Subcutaneous adipose tissue (tissue), 4 donors: ENCODE results near the gene OCSTAMP. TPM values are rescaled to one million over a fixed set of nuclear protein-coding genes. Genes with fewer than 3 reads are reported as not detected.

Experiments used
- CTCF ChIP-seq: fragments of 450-650 bp; IDR thresholded peaks from one replicate; pipeline ENCODE4 v1.5.1; 2016; ENCODE audit warnings: low read depth, mild to moderate bottlenecking, control low read depth, antibody characterized with exemption, moderate library complexity
- total RNA-seq, 4 donors: library from RNA; depleted of rRNA; stranded (reverse); fragments of >200 nt; gene quantifications; one replicate each; pipeline ENCODE4 v1.1.0, GENCODE V29; 2016

OCSTAMP gene
- total RNA-seq, 4 donors from 2014 or later: not detected

- no peak for TF ChIP-seq CTCF
Observed at GRCh38 chr20:46564241-46564957, 13.9 kb upstream of the OCSTAMP start.

GRCh38 chr20:46563860-46564221 is 13.4 kb upstream of the OCSTAMP start:
- no peak for TF ChIP-seq CTCF

GRCh38 chr20:46563170-46563859 is 12.9 kb upstream of the OCSTAMP start:
- no peak for TF ChIP-seq CTCF

- TF ChIP-seq CTCF: no peak
Observed at GRCh38 chr20:46562373-46563169, 12.1 kb upstream of the OCSTAMP start.

GRCh38 chr20:46562009-46562372 is 11.5 kb upstream of the OCSTAMP start:
- TF ChIP-seq CTCF: no peak

- TF ChIP-seq CTCF: no peak
Observed at GRCh38 chr20:46559685-46560440, 9.4 kb upstream of the OCSTAMP start.

GRCh38 chr20:46559001-46559400 is 8.5 kb upstream of the OCSTAMP start:
- no peak for TF ChIP-seq CTCF
